Panc1 (cell line): ENCODE measurements around the gene ICAM2.

Experiments
- CTCF ChIP-seq: fragments of 450-650 bp; IDR thresholded peaks from 2 replicates; pipeline ENCODE4 v1.5.1; 2017; ENCODE audit warnings: mild to moderate bottlenecking
- TF ChIP-seq, protein P1 (sequence below), 2 experiments: IDR thresholded peaks; 2 replicates each; pipeline ENCODE4 v1.6.1; 2011 to 2012; ENCODE audit warnings: low read depth in 2 of 2, control low read depth in 1 of 2, low read length in 1 of 2, mild to moderate bottlenecking in 1 of 2, moderate library complexity in 1 of 2; ENCODE audit not compliant: insufficient read depth in 1 of 2

DNA sequence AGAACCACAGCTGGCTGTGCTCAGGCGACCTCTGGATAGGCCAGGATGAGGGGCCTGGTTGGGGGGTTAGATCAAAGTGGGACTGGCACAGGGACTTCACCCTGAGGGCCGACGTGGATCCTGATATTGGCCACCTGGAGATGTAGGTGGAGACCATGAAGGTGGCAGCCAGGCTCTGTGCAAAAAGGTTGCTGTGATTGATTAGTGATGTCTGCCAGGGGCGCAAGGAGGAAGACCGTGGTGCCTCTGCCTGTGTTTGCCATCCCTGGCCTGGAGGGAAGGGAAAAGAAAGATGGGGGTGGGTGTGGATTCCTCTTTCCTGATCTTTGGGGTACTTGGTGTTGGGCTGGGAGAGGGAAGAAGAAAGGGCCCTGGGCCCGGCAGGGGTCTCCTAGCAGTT is 47.2 kb downstream of the ICAM2 start:
- no peak for TF ChIP-seq CTCF
- TF ChIP-seq, protein P1, sequence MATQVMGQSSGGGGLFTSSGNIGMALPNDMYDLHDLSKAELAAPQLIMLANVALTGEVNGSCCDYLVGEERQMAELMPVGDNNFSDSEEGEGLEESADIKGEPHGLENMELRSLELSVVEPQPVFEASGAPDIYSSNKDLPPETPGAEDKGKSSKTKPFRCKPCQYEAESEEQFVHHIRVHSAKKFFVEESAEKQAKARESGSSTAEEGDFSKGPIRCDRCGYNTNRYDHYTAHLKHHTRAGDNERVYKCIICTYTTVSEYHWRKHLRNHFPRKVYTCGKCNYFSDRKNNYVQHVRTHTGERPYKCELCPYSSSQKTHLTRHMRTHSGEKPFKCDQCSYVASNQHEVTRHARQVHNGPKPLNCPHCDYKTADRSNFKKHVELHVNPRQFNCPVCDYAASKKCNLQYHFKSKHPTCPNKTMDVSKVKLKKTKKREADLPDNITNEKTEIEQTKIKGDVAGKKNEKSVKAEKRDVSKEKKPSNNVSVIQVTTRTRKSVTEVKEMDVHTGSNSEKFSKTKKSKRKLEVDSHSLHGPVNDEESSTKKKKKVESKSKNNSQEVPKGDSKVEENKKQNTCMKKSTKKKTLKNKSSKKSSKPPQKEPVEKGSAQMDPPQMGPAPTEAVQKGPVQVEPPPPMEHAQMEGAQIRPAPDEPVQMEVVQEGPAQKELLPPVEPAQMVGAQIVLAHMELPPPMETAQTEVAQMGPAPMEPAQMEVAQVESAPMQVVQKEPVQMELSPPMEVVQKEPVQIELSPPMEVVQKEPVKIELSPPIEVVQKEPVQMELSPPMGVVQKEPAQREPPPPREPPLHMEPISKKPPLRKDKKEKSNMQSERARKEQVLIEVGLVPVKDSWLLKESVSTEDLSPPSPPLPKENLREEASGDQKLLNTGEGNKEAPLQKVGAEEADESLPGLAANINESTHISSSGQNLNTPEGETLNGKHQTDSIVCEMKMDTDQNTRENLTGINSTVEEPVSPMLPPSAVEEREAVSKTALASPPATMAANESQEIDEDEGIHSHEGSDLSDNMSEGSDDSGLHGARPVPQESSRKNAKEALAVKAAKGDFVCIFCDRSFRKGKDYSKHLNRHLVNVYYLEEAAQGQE (IDR thresholded peaks at IDR 0.05; ENCODE audit: insufficient read depth in 1 of 2, low read depth in 2 of 2, low read length in 1 of 2), result no peak
